Neural progenitor cell (in vitro differentiated cells): ENCODE results near the gene RARRES2.
A peak's percentile ranks its signal among the peaks of the same experiment; 100 is the strongest.

Source experiments
- CTCF ChIP-seq: fragments of 200-600 bp; sonication (generic); IDR thresholded peaks from 2 replicates; pipeline ENCODE4 v1.5.1; 2017; ENCODE audit warnings: antibody characterized with exemption, mild to moderate bottlenecking
- EZH2 ChIP-seq: fragments of 200-600 bp; sonication (generic); IDR thresholded peaks from 2 replicates; pipeline ENCODE4 v1.6.1; 2017; ENCODE audit warnings: antibody characterized with exemption, mild to moderate bottlenecking, moderate library complexity
- EZH2phosphoT487 ChIP-seq: fragments of 200-600 bp; sonication (generic); IDR thresholded peaks from 2 replicates; pipeline ENCODE4 v1.6.1; 2017; ENCODE audit warnings: antibody characterized with exemption

GRCh38 chr7:150378115-150378852 is 36.9 kb upstream of the RARRES2 start:
- TF ChIP-seq CTCF (peak; percentile 49), EZH2 (no peak), EZH2phosphoT487 (no peak)
